Measurements from ENCODE around the gene DYRK4.

DNA sequence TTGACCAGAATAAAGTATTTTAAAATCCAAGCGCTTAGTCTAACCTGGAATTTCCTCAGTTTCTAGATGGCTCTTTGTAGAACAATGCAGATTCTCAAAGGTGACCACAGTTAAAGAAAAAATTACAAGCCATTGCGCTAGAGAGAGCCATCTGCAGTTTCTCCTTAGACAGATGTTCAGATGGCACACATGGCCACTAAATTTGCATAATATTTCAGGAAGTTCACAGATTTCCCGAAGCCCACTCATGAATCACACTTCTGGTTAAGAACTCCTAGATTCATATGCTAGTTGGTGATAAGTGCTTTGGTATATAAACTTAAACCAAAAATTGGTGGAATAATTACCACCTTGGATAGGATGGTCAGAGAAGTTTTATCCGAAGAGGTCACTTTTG lies 86.1 kb downstream of the DYRK4 start:
- TF ChIP-seq ZNF274 (IDR thresholded peaks at IDR 0.05; ENCODE audit: low read depth, low read length) (no peak), SUZ12 (IDR thresholded peaks at IDR 0.05; ENCODE audit: extremely low read depth, insufficient read depth, insufficient read length) (no peak)

Data from NT2/D1 (cell line).